Heart left ventricle (tissue), 16 donors: ENCODE results near the gene KCTD5. TPM values are rescaled to one million over a fixed set of nuclear protein-coding genes. Genes with fewer than 3 reads are reported as not detected.
"Not testable (repeated sequence)": the region's sequence is repeated elsewhere in the genome, so short reads cannot be mapped to it uniquely, and the experiment has no call there.

ENCODE experiments used
- ATAC-seq, 4 donors: fragments of 200-7000 bp; cut with Tn5 transposase; one replicate each; pipeline ENCODE4 v1.9.1; 2020 to 2022; ENCODE audit warnings: moderate library complexity in 4 of 4, mild to moderate bottlenecking in 3 of 4, moderate number of reproducible peaks in 1 of 4
- DNase-seq, 5 donors: peaks; one replicate each; pipeline ENCODE4 v3.0.0-alpha.2; 2020
- H3K27ac ChIP-seq, 12 donors: fragments of 200-600 bp; sonication (generic) in 4 of 12; one replicate each; pipeline versions ENCODE4 v1.5.0 to v1.8.0; 2016 to 2022; ENCODE audit warnings: mild to moderate bottlenecking in 2 of 12
- H3K27me3 ChIP-seq, 9 donors: fragments of 200-600 bp; sonication (generic) in 2 of 9; one replicate each; pipeline versions ENCODE4 v1.5.1 to v1.8.0; 2016 to 2022; ENCODE audit warnings: mild to moderate bottlenecking in 3 of 9
- H3K36me3 ChIP-seq, 9 donors: fragments of 200-600 bp; sonication (generic) in 2 of 9; one replicate each; pipeline versions ENCODE4 v1.5.0 to v1.8.0; 2018 to 2022; ENCODE audit warnings: mild to moderate bottlenecking in 2 of 9
- H3K4me1 ChIP-seq, 12 donors: fragments of 200-600 bp; sonication (generic) in 4 of 12; one replicate each; pipeline versions ENCODE4 v1.5.0 to v1.8.0; 2016 to 2022; ENCODE audit warnings: mild to moderate bottlenecking in 3 of 12
- H3K4me3 ChIP-seq, 12 donors: fragments of 200-600 bp; sonication (generic) in 4 of 12; one replicate each; pipeline versions ENCODE4 v1.5.0 to v1.8.0; 2017 to 2022; ENCODE audit warnings: mild to moderate bottlenecking in 9 of 12, moderate library complexity in 4 of 12
- H3K9me3 ChIP-seq, 12 donors: fragments of 200-600 bp; sonication (generic) in 4 of 12; one replicate each; pipeline versions ENCODE4 v1.5.0 to v1.8.0; 2016 to 2022; ENCODE audit warnings: mild to moderate bottlenecking in 1 of 12
- CTCF ChIP-seq, 12 donors: fragments of 200-600 bp; sonication (generic) in 4 of 12; IDR thresholded peaks; one replicate each; pipeline versions ENCODE4 v1.5.0 to v1.8.0; 2018 to 2022; ENCODE audit warnings: antibody characterized with exemption in 12 of 12, mild to moderate bottlenecking in 5 of 12
- POLR2A ChIP-seq, 2 donors: fragments of 450-650 bp; IDR thresholded peaks; one replicate each; pipeline ENCODE4 v1.6.1; 2017; ENCODE audit warnings: antibody characterized with exemption in 2 of 2, mild to moderate bottlenecking in 2 of 2, moderate library complexity in 2 of 2
- WGBS, 4 donors: extraction: QIAGEN DNeasy Blood & Tissue Kit in 2 of 4; methylation state at CpG; one replicate each; pipeline versions ENCODE4 v1.1.5 to v1.1.7; 2013 to 2018; 5-methylcytosine and 5-hydroxymethylcytosine counted together
- intact Hi-C, 10 donors: fragments of 100-400 bp; cut with DNase I; formaldehyde crosslinking; loops; one replicate each; pipeline versions ENCODE4 v1.11.1 to v1.14.2; 2022
- polyA plus RNA-seq, 2 donors: library from polyadenylated mRNA; stranded (reverse); fragments of 200-250 nt; gene quantifications; one replicate each; pipeline ENCODE4 v1.2.3, GENCODE V29; 2013
- total RNA-seq, 9 donors: library from RNA; depleted of rRNA in 2 of 9; stranded (reverse); fragments of >200 nt in 2 of 9; fragmentation: NEBNext Ultra II Directional in 3 of 9; extraction: Animal tissue kit (Norgen Biotek cat#: 25700) in 3 of 9; gene quantifications; one replicate each; pipeline versions ENCODE4 v1.1.0 to v1.2.4, GENCODE V29; 2016 to 2023
- donor health status: ischemic (EF 13 %, LVEDD 7.1; RV severe dilation, severe dysfunction).
- donor health status: healthy with polysubstance abuse.
- donor health status: DM: no; HTN: yes; CAD: no.
- donor health status: DM: no; HTN: no; CAD: no.
- donor health status: ischemic (EF 25% LVEDD 6.9; RV normal size, moderate dysfunction).
- donor health status: ischemic (EF 25% LVEDD 5.7; RV mildly dilated, moderate dysfunction).
- donor health status: healthy.
- donor health status: DM: yes; HTN: yes; CAD: no.
- donor health status: ischemic (EF 35%, LVEDD 5.7; RV mildly dilated, moderate dysfunction).
- donor health status: nonischemic (EF 11% LVEDD 7.7; RV severe dilation, severe dysfunction).
- donor health status: DM: yes; HTN: yes; CAD: no.
- donor health status: PGD.
- donor health status: ischemic (EF 29% LVEDD 5.4; RV normal size, mild dysfunction).
- donor health status: nonischemic (EF 23%, LVEDD 6.1; RV moderate dilation, normal function).

KCTD5 gene
- total and polyA plus RNA-seq, 11 donors: 6.2 to 24.3 (median 11.1) TPM

- 20 to 69% (median 42%) methylated on average over 1 to 2 of the region's 8 CpGs; no CpG with 5 or more reads in 1 of the 4 donors for WGBS, 4 donors
- H3K9me3 ChIP-seq, intact Hi-C loops, H3K27me3 ChIP-seq, H3K4me1 ChIP-seq, H3K36me3 ChIP-seq, H3K27ac ChIP-seq, H3K4me3 ChIP-seq, DNase-seq: not testable (repeated sequence)
- peak in 3 of 4 donors; percentile 17 to 39 (median 37) for ATAC-seq
Measured at GRCh38 chr16:2654949-2655348, 27.4 kb upstream of the KCTD5 start.

GRCh38 chr16:2656985-2657384 is 25.3 kb upstream of the KCTD5 start:
- no peak for ATAC-seq
- intact Hi-C loops: no loop called here
- TF ChIP-seq CTCF (IDR thresholded peaks at IDR 0.05): no peak
- TF ChIP-seq POLR2A (IDR thresholded peaks at IDR 0.05): no peak
- 52 to 68% (median 62%) methylated on average over 2 of the region's 2 CpGs for WGBS, 4 donors
- DNase-seq: no peak
- Histone ChIP-seq H3K27me3 (no peaks in the 10 kb centered on the region), H3K9me3 (no peaks in the 10 kb centered on the region), H3K27ac (no peak overlapping the region), H3K4me1 (peaks cover 0 to 5% (median 0%) of the 10 kb centered on the region in 12 donors), H3K4me3 (no peak overlapping the region), H3K36me3 (peaks cover 0 to 9% (median 0%) of the 10 kb centered on the region in 9 donors)

GRCh38 chr16:2657803-2658202 is 24.5 kb upstream of the KCTD5 start:
- no CpG with 5 or more reads among the region's 17 CpGs for WGBS, 4 donors
- intact Hi-C loops, H3K4me3 ChIP-seq, H3K4me1 ChIP-seq, H3K9me3 ChIP-seq, H3K27ac ChIP-seq, H3K27me3 ChIP-seq, DNase-seq: not testable (repeated sequence)
- peaks cover 0 to 17% (median 8%) of the 10 kb centered on the region in 9 donors for H3K36me3 ChIP-seq
- peak in 3 of 4 donors; percentile 19 to 31 (median 25) for ATAC-seq

DNA sequence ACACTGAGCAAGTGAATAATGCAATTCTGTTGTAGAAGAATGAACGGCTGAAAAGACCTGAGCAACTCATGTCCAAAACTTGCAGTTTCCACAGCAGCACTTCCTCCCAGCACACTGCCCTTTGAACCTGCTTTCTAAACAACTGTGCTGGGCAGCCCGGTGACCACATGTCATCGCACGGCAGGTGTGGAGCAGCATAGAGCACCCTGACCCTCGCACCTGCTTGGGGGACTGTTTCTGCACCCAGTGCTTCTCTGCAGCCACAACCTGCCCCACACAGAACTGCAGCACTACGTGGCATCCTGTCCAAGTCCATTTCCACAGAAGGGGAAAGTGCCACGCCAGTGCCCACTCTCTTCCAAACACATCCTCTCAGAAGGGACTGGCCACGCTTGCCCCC is 22.8 kb upstream of the KCTD5 start:
- DNase-seq, H3K27me3 ChIP-seq, H3K4me3 ChIP-seq, intact Hi-C loops, H3K9me3 ChIP-seq, H3K27ac ChIP-seq: not testable (repeated sequence)
- WGBS, 4 donors: 73 to 86% (median 74%) methylated on average over 8 of the region's 8 CpGs
- ATAC-seq: peak in 2 of 4 donors; percentile 15 to 49
- Histone ChIP-seq H3K36me3 (peaks cover 0 to 26% (median 8%) of the 10 kb centered on the region in 9 donors), H3K4me1 (peaks cover 0 to 11% (median 0%) of the 10 kb centered on the region in 12 donors)

DNA sequence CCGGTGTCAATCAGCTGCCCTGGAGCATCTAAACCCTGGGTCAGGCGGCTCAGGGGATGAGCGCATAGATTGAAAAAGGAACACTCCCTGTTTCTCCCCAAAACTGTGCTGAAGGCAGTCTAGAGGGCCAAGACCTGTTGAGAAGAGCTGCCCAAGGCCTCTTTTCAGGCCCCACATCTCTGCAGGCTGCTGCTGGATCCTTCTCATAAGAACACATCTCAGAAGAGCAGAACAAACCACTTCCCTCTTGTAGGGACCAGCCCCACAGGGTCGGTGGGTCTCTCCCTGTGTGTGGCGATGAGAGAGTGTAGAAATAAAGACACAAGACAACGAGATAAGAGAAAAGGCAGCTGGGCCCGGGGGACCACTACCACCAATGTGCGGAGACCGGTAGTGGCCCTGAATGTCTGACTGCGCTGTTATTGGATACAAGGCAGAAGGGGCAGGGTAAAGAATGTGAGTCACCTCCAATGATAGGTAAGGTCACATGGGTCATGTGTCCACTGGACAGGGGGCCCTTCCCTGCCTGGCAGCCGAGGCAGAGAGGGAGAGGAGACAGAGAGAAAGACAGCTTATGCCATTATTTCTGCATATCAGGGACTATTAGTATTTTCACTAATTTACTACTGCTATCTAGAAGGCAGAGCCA is 22.2 kb upstream of the KCTD5 start:
- H3K4me3 ChIP-seq, H3K27me3 ChIP-seq, intact Hi-C loops, H3K9me3 ChIP-seq, H3K27ac ChIP-seq, DNase-seq: not testable (repeated sequence)
- 70 to 88% (median 77%) methylated on average over 11 of the region's 11 CpGs for WGBS, 4 donors
- ATAC-seq: peak in 3 of 4 donors; percentile 5 to 26 (median 5)
- Histone ChIP-seq H3K4me1 (peaks cover 0 to 11% (median 0%) of the 10 kb centered on the region in 12 donors), H3K36me3 (peaks cover 0 to 31% (median 8%) of the 10 kb centered on the region in 9 donors)

DNA sequence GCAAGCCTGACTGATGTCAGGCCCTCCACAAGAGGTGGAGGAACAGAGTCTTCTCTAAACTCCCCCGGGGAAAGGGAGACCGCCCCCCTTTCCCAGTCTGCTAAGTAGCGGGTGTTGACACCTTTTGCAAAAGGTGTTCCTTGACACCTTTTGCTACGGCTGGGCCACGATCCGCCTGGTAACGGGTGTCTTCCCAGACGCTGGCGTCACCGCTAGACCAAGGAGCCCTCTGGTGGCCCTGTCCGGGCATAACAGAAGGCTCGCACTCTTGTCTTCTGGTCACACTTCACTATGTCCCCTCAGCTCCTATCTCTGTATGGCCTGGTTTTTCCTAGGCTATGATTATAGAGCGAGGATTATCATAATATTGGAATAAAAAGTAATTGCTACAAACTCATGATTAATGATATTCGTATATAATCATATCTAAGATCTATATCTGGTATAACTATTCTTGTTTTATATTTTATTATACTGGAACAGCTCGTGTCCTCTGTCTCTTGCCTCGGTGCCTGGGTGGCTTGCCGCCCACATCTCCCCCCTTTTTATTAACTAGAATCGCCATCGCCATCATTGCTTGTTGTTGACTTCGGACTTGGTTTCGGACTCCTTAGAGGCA is 21.5 kb upstream of the KCTD5 start:
- H3K27me3 ChIP-seq, H3K27ac ChIP-seq, H3K9me3 ChIP-seq, intact Hi-C loops, H3K4me3 ChIP-seq: not testable (repeated sequence)
- ATAC-seq (peak in 3 of 4 donors; percentile 40 to 55 (median 46)), DNase-seq (peak in 2 of 5 donors; percentile 46 to 52)
- Histone ChIP-seq H3K4me1 (peaks cover 0 to 11% (median 0%) of the 10 kb centered on the region in 12 donors), H3K36me3 (peaks cover 0 to 35% (median 8%) of the 10 kb centered on the region in 9 donors)
- WGBS, 4 donors: 34 to 46% (median 38%) methylated on average over 14 to 21 of the region's 21 CpGs
- peak; percentile 33 to 71 (median 58) for TF ChIP-seq CTCF (IDR thresholded peaks at IDR 0.05)
